GM12864 (cell line): Measurements from ENCODE around the gene ATG9B.

Experiments used
- DNase-seq: peaks from one replicate; pipeline ENCODE4 v3.0.0-alpha.2; 2011; ENCODE audit warnings: low read depth
- H3K4me3 ChIP-seq: 2 replicates; pipeline ENCODE4 v1.5.1; 2011; ENCODE audit warnings: mild to moderate bottlenecking, low read depth, low read length, control low read depth
- CTCF ChIP-seq: IDR thresholded peaks from 2 replicates; pipeline ENCODE4 v1.5.1; 2011; ENCODE audit warnings: low read depth, mild to moderate bottlenecking, moderate library complexity, low read length, control low read depth, inconsistent platforms; ENCODE audit errors: missing control alignments

ATG9B gene

DNA sequence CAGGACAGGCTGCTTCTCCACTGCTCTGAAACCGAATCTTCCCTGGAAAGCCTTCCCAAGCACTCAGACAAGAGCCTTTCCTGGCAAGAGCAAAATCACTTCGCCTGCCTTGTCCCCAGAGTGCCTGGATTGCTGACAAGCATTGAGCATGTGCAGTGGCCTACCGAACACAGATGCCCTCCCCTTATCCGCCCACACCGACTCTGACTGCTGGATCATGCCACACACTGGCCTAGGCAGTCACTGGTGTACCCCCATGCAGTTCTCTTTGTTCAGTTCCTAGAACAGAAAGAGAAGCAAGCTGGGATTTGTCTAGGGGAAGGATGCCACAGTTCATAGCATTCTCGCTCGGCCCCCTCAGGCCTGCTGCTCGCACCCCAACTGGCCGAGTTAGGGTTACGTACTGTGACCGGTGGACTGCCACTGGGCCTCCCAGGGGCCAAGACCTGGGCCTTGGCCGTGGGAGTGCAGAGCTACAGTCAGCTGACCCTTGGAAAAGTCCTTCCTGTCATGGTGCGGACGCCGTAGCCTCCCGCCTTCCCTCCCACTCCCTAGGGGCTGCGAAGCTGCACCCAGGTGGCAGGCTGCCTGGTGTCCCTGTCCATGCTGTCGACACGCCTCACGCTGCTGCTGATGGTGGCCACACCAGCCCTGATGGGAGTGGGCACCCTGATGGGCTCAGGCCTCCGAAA is 10.9 kb upstream of the ATG9B start:
- no peak for TF ChIP-seq CTCF

GRCh38 chr7:151034312-151035025 is 10.2 kb upstream of the ATG9B start:
- DNase-seq = no peak
- TF ChIP-seq CTCF = no peak
- no peak overlapping the region for H3K4me3 ChIP-seq

More for the DNA sequence above, 10.9 kb upstream of the ATG9B start:
- H3K4me3 ChIP-seq = no peak overlapping the region
- no peak for DNase-seq

GRCh38 chr7:151033864-151034249 is 9.6 kb upstream of the ATG9B start:
- no peak for TF ChIP-seq CTCF
- no peak for DNase-seq
- no peak overlapping the region for H3K4me3 ChIP-seq

GRCh38 chr7:151032936-151033863 is 8.9 kb upstream of the ATG9B start:
- TF ChIP-seq CTCF = no peak
- H3K4me3 ChIP-seq = no peak overlapping the region
- no peak for DNase-seq

DNA sequence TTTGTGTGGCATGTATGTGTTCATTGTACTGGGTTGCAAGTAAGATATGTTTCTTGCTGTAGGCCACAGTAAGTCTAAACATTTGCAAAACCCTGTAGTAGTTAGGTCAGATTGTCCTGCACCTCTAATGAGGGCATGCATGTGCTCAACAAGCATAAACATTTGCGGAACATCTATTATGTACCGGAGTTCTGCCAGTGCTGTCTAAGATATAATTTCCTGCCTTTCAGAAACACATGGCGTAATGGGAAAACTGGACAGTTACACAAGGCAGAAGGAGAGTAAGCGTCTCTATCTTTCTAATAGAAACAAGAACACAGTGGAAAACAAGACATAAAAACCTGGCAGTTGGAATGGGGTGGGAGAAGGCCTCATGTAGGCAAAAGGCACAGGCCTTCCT is 6.7 kb upstream of the ATG9B start:
- no peak for TF ChIP-seq CTCF
- H3K4me3 ChIP-seq = no peak overlapping the region
- DNase-seq = no peak

GRCh38 chr7:151028948-151029501 is 4.7 kb upstream of the ATG9B start:
- DNase-seq = no peak
- H3K4me3 ChIP-seq = peak overlapping the region; percentile 82
- no peak for TF ChIP-seq CTCF
